K562 (cell line): ENCODE data around the gene SMARCC1. TPM values are rescaled to one million over a fixed set of nuclear protein-coding genes. Genes with fewer than 3 reads are reported as not detected.

ENCODE experiments used
- CC2D1A ChIP-seq: fragments of 450-650 bp; IDR thresholded peaks from 2 replicates; pipeline ENCODE4 v1.6.1; 2017; ENCODE audit warnings: mild to moderate bottlenecking
- CREBBP ChIP-seq: IDR thresholded peaks from one replicate; pipeline ENCODE4 v1.6.1; 2012; ENCODE audit warnings: low read depth, mild to moderate bottlenecking, control low read depth, inconsistent platforms, low read length
- DPF2 ChIP-seq: fragments of 450-650 bp; IDR thresholded peaks from 2 replicates; pipeline ENCODE4 v1.6.1; 2016
- FOXK1 ChIP-seq: sonication (generic); formaldehyde crosslinking; IDR thresholded peaks from 2 replicates; pipeline ENCODE4 v1.8.0; 2022; ENCODE audit warnings: missing genetic modification reagents, mild to moderate bottlenecking, borderline replicate concordance
- GATAD2A ChIP-seq: fragments of 450-650 bp; IDR thresholded peaks from 2 replicates; pipeline ENCODE4 v1.6.1; 2017
- HIVEP1 ChIP-seq: fragments of 250-450 bp; sonication (Bioruptor Pico); IDR thresholded peaks from 2 replicates; pipeline ENCODE4 v1.4.0; 2020; ENCODE audit warnings: mild to moderate bottlenecking
- HNRNPH1 ChIP-seq: fragments of 200-400 bp; formaldehyde crosslinking; optimal IDR thresholded peaks from 2 replicates; pipeline ENCODE3; 2017; ENCODE audit warnings: low read depth, mild to moderate bottlenecking, low read length, moderate library complexity
- HSF4 ChIP-seq: fragments of 250-450 bp; sonication (Bioruptor Pico); IDR thresholded peaks from 2 replicates; pipeline ENCODE4 v2.1.2; 2022; ENCODE audit warnings: mild to moderate bottlenecking, moderate library complexity, borderline replicate concordance
- MAZ ChIP-seq, 2 experiments: fragments of 450-650 bp in 1 of 2; sonication (generic) in 1 of 2; formaldehyde crosslinking; IDR thresholded peaks in 1 of 2; conservative IDR thresholded peaks in 1 of 2; 2 replicates each; pipeline versions ENCODE4 v1.4.0 to v1.5.0; 2020; ENCODE audit warnings: mild to moderate bottlenecking in 1 of 2, missing genetic modification reagents in 1 of 2
- MBD2 ChIP-seq: sonication (generic); IDR thresholded peaks from 2 replicates; pipeline ENCODE4 v1.6.1; 2016; ENCODE audit warnings: low read depth, borderline replicate concordance
- NELFE ChIP-seq: IDR thresholded peaks from 2 replicates; pipeline ENCODE4 v1.6.1; 2011; ENCODE audit warnings: mild to moderate bottlenecking; ENCODE audit not compliant: insufficient read depth, insufficient read length
- PCBP1 ChIP-seq: fragments of 200-400 bp; formaldehyde crosslinking; IDR thresholded peaks from 2 replicates; pipeline ENCODE4 v1.6.1; 2018; ENCODE audit warnings: mild to moderate bottlenecking, low read depth, low read length; ENCODE audit not compliant: poor library complexity, severe bottlenecking
- PURB ChIP-seq: sonication (generic); formaldehyde crosslinking; IDR thresholded peaks from 2 replicates; pipeline ENCODE4 v1.9.0; 2021; ENCODE audit warnings: low read depth, mild to moderate bottlenecking, missing genetic modification reagents
- SETDB1 ChIP-seq: IDR thresholded peaks from one replicate; pipeline ENCODE4 v1.6.1; 2012; ENCODE audit warnings: low read length, control low read depth, inconsistent platforms
- SREBF2 ChIP-seq: sonication (generic); formaldehyde crosslinking; IDR thresholded peaks from 2 replicates; pipeline ENCODE4 v1.4.0; 2020; ENCODE audit warnings: mild to moderate bottlenecking, missing genetic modification reagents
- XRCC3 ChIP-seq: fragments of 450-650 bp; IDR thresholded peaks from 2 replicates; pipeline ENCODE4 v1.6.1; 2017; ENCODE audit warnings: mild to moderate bottlenecking, moderate library complexity
- ZKSCAN8 ChIP-seq: fragments of 200-800 bp; sonication (Bioruptor generic); IDR thresholded peaks from 2 replicates; pipeline ENCODE4 v1.6.1; 2016; ENCODE audit warnings: missing genetic modification characterization, missing compliant biosample characterization
- ZNF165 ChIP-seq: fragments of 250-450 bp; sonication (Bioruptor Pico); IDR thresholded peaks from 2 replicates; pipeline ENCODE4 v1.4.0; 2020; ENCODE audit warnings: borderline replicate concordance
- ZNF224 ChIP-seq: sonication (generic); formaldehyde crosslinking; IDR thresholded peaks from 2 replicates; pipeline ENCODE4 v1.8.0; 2022; ENCODE audit warnings: mild to moderate bottlenecking, missing genetic modification reagents
- ZNF408 ChIP-seq: fragments of 250-450 bp; sonication (Bioruptor Pico); IDR thresholded peaks from 2 replicates; pipeline ENCODE4 v1.4.0; 2020; ENCODE audit warnings: low read depth, mild to moderate bottlenecking, moderate library complexity
- ZNF644 ChIP-seq: fragments of 200-800 bp; sonication (Bioruptor generic); IDR thresholded peaks from 2 replicates; pipeline ENCODE4 v1.6.1; 2016; ENCODE audit warnings: low read depth, missing genetic modification characterization, missing compliant biosample characterization
- polyA plus RNA-seq, 8 experiments: library from polyadenylated mRNA; depleted of rRNA in 4 of 8; stranded (reverse) in 5 of 8; unstranded in 3 of 8; fragments of >200 nt; fragmentation: Nextera tagmentation in 2 of 8; fragmentation: Illumina TruSeq in 1 of 8; extraction: Ambion mirVana in 2 of 8; extraction: Trizol in 1 of 8; gene quantifications; 2 replicates each; pipeline versions ENCODE4 v1.2.1 to v1.2.3, GENCODE V29; 2011 to 2014; ENCODE audit warnings: inconsistent platforms in 1 of 8, missing spikeins in 1 of 8
- total RNA-seq, 7 experiments: library from RNA; depleted of rRNA in 6 of 7; stranded (reverse); fragments of >200 nt in 6 of 7; fragmentation: Illumina TruSeq in 2 of 7; extraction: Trizol in 2 of 7; gene quantifications; 2 replicates each; pipeline versions ENCODE4 v1.2.1 to v1.2.3, GENCODE V29; 2011 to 2021; ENCODE audit warnings: low replicate concordance in 1 of 7
- TF ChIP-seq, protein P1 (sequence below): fragments of 450-650 bp; IDR thresholded peaks from 2 replicates; pipeline ENCODE4 v1.6.1; 2017; ENCODE audit warnings: mild to moderate bottlenecking, moderate library complexity
- TF ChIP-seq, protein P2 (sequence below): sonication (generic); formaldehyde crosslinking; IDR thresholded peaks from 2 replicates; pipeline ENCODE4 v1.8.0; 2022; ENCODE audit warnings: missing genetic modification reagents, mild to moderate bottlenecking, moderate library complexity, borderline replicate concordance
- TF ChIP-seq, protein P3 (sequence below), 2 experiments: fragments of 450-650 bp; IDR thresholded peaks; 2 replicates each; pipeline ENCODE4 v1.6.1; 2018; ENCODE audit warnings: mild to moderate bottlenecking in 2 of 2, low read depth in 1 of 2; ENCODE audit not compliant: partially characterized antibody in 2 of 2

SMARCC1 gene
- total and polyA plus RNA-seq, 9 of the 15 experiments (the other 6 are each of a cell fraction or from before 2014, with no cell fraction given), result 20.7 to 199 (median 66.0) TPM

DNA sequence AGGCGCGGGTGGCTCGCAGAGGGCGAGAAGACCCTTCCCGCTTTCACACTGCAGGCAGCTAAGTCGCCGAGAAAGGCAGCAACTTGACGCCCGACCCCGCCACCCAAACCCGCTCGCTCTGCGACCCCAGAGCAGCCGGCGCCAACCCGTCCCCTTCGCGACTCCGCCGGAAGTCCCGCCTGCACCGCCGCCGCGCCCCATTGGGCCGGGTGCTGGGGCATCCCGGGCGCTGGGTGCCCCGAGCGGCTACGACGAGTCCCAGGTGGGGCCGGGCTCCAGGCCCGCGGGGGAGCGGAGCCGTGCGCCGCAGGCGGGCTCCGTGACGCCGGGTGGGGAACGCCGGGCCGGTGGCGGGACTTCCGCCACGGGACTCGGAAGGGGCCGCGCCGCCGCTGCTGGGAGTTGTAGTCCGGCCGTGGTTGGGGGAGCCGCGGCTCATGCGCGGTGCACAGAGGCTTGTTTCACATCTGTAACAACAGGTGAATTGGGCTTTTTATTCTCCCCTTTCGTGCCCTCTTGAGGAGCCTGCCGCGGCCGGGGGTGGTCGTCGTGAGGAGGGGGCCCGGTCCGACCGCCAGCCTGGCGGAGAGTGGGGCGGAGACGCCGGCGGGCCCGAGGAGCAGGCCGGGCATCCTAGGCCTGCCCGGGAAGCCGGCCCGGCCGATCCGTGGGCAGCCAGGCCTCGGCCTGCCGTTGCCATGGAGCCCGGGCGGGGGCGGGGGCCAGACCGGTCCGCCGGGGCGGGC is 21.2 kb upstream of the SMARCC1 start, which contains the start of gene DHX30 (continued):
- TF ChIP-seq, protein P1, sequence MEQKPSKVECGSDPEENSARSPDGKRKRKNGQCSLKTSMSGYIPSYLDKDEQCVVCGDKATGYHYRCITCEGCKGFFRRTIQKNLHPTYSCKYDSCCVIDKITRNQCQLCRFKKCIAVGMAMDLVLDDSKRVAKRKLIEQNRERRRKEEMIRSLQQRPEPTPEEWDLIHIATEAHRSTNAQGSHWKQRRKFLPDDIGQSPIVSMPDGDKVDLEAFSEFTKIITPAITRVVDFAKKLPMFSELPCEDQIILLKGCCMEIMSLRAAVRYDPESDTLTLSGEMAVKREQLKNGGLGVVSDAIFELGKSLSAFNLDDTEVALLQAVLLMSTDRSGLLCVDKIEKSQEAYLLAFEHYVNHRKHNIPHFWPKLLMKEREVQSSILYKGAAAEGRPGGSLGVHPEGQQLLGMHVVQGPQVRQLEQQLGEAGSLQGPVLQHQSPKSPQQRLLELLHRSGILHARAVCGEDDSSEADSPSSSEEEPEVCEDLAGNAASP, result no peak
- TF ChIP-seq HIVEP1 (CRISPR knock-in tag) (no peak), SETDB1 (no peak), PURB (CRISPR knock-in tag) (no peak), XRCC3 (no peak), ZNF165 (CRISPR knock-in tag) (no peak), CC2D1A (no peak), ZNF224 (CRISPR knock-in tag) (peak; percentile 63; the same call in 1 of the 2 replicates), PCBP1 (peak; percentile 91), HNRNPH1 (no peak), HSF4 (CRISPR knock-in tag) (no peak), ZNF408 (CRISPR knock-in tag) (no peak), FOXK1 (CRISPR knock-in tag) (no peak), ZNF644 (tag) (no peak), DPF2 (no peak), NELFE (no peak), MBD2 (no peak; the same call in 1 of the 2 replicates), GATAD2A (0 out of 2 replicates have a peak, but pooled peaks have one; percentile 69), ZKSCAN8 (CRISPR knock-in tag) (no peak), CREBBP (no peak), MAZ (CRISPR knock-in tag; conservative IDR thresholded peaks at IDR 0.05 in 1 of 2, IDR thresholded peaks at IDR 0.05 in 1 of 2) (peak; percentile 38 to 87; a peak in 3 of 4 replicates), SREBF2 (CRISPR knock-in tag) (no peak)
- TF ChIP-seq, protein P2, sequence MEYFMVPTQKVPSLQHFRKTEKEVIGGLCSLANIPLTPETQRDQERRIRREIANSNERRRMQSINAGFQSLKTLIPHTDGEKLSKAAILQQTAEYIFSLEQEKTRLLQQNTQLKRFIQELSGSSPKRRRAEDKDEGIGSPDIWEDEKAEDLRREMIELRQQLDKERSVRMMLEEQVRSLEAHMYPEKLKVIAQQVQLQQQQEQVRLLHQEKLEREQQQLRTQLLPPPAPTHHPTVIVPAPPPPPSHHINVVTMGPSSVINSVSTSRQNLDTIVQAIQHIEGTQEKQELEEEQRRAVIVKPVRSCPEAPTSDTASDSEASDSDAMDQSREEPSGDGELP (CRISPR knock-in tag), result peak; percentile 52; the same call in 1 of the 2 replicates
- TF ChIP-seq, protein P3, sequence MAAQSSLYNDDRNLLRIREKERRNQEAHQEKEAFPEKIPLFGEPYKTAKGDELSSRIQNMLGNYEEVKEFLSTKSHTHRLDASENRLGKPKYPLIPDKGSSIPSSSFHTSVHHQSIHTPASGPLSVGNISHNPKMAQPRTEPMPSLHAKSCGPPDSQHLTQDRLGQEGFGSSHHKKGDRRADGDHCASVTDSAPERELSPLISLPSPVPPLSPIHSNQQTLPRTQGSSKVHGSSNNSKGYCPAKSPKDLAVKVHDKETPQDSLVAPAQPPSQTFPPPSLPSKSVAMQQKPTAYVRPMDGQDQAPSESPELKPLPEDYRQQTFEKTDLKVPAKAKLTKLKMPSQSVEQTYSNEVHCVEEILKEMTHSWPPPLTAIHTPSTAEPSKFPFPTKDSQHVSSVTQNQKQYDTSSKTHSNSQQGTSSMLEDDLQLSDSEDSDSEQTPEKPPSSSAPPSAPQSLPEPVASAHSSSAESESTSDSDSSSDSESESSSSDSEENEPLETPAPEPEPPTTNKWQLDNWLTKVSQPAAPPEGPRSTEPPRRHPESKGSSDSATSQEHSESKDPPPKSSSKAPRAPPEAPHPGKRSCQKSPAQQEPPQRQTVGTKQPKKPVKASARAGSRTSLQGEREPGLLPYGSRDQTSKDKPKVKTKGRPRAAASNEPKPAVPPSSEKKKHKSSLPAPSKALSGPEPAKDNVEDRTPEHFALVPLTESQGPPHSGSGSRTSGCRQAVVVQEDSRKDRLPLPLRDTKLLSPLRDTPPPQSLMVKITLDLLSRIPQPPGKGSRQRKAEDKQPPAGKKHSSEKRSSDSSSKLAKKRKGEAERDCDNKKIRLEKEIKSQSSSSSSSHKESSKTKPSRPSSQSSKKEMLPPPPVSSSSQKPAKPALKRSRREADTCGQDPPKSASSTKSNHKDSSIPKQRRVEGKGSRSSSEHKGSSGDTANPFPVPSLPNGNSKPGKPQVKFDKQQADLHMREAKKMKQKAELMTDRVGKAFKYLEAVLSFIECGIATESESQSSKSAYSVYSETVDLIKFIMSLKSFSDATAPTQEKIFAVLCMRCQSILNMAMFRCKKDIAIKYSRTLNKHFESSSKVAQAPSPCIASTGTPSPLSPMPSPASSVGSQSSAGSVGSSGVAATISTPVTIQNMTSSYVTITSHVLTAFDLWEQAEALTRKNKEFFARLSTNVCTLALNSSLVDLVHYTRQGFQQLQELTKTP (IDR thresholded peaks at IDR 0.05; ENCODE audit: low read depth in 1 of 2, partially characterized antibody in 2 of 2), result no peak
